Measurements from ENCODE around the gene FLOT1. TPM values are rescaled to one million over a fixed set of nuclear protein-coding genes. Genes with fewer than 3 reads are reported as not detected.

The FLOT1 gene
- total and polyA plus RNA-seq, 2 of the 13 experiments (the other 11 are each of a cell fraction or from before 2014, with no cell fraction given), result 82.3 to 130 TPM

- 0 out of 2 replicates have a peak, but pooled peaks have one; percentile 17 for TF ChIP-seq FOXK2 (IDR thresholded peaks at IDR 0.05)
- TF ChIP-seq ZFP1 (CRISPR knock-in tag; IDR thresholded peaks at IDR 0.05), result no peak
- TF ChIP-seq ZNF280D (CRISPR knock-in tag; IDR thresholded peaks at IDR 0.05), result peak; percentile 88
- TF ChIP-seq ZNF232 (CRISPR knock-in tag; IDR thresholded peaks at IDR 0.05; ENCODE audit: borderline replicate concordance), result peak; percentile 46; the same call in 1 of the 2 replicates
- TF ChIP-seq ZNF136 (CRISPR knock-in tag; IDR thresholded peaks at IDR 0.05; ENCODE audit: low read depth), result 0 out of 2 replicates have a peak, but pooled peaks have one; percentile 62
- 0 out of 2 replicates have a peak, but pooled peaks have one; percentile 31 for TF ChIP-seq ZNF564 (CRISPR knock-in tag; IDR thresholded peaks at IDR 0.05)
- TF ChIP-seq KDM1A (CRISPR knock-in tag; IDR thresholded peaks at IDR 0.05), result peak; percentile 60; the same call in 1 of the 2 replicates
- peak; percentile 98 for TF ChIP-seq BRD4 (CRISPR knock-in tag; IDR thresholded peaks at IDR 0.05)
- peak; percentile 8; the same call in 1 of the 2 replicates for TF ChIP-seq ZBTB1 (CRISPR knock-in tag; IDR thresholded peaks at IDR 0.05; ENCODE audit: borderline replicate concordance)
- TF ChIP-seq PCBP1 (IDR thresholded peaks at IDR 0.05; ENCODE audit: borderline replicate concordance, low read depth, low read length), result no peak
- TF ChIP-seq CREM (IDR thresholded peaks at IDR 0.05), result peak; percentile 83
- TF ChIP-seq CREM (CRISPR knock-in tag; IDR thresholded peaks at IDR 0.05), result no peak
- peak; percentile 9 to 54; a peak in 2 of 4 replicates for TF ChIP-seq NR2F1 (CRISPR knock-in tag; IDR thresholded peaks at IDR 0.05)
- peak; percentile 79 for TF ChIP-seq FOXO1 (CRISPR knock-in tag; IDR thresholded peaks at IDR 0.05)
- no peak for TF ChIP-seq EZH2 (conservative IDR thresholded peaks at IDR 0.05; ENCODE audit: low read depth, low read length)
- TF ChIP-seq ZNF124 (CRISPR knock-in tag; IDR thresholded peaks at IDR 0.05), result no peak
- TF ChIP-seq ZNF605 (CRISPR knock-in tag; IDR thresholded peaks at IDR 0.05), result no peak; the same call in 1 of the 2 replicates
- peak; percentile 41; the same call in 1 of the 2 replicates for TF ChIP-seq ZNF12 (CRISPR knock-in tag; IDR thresholded peaks at IDR 0.05)
- TF ChIP-seq TIGD3 (CRISPR knock-in tag; IDR thresholded peaks at IDR 0.05; ENCODE audit: borderline replicate concordance), result no peak
- no peak for TF ChIP-seq ZNF530 (CRISPR knock-in tag; IDR thresholded peaks at IDR 0.05; ENCODE audit: low read depth)
- peak; percentile 57; the same call in 1 of the 2 replicates for TF ChIP-seq KLF6 (CRISPR knock-in tag; IDR thresholded peaks at IDR 0.05)
- TF ChIP-seq, protein P1, sequence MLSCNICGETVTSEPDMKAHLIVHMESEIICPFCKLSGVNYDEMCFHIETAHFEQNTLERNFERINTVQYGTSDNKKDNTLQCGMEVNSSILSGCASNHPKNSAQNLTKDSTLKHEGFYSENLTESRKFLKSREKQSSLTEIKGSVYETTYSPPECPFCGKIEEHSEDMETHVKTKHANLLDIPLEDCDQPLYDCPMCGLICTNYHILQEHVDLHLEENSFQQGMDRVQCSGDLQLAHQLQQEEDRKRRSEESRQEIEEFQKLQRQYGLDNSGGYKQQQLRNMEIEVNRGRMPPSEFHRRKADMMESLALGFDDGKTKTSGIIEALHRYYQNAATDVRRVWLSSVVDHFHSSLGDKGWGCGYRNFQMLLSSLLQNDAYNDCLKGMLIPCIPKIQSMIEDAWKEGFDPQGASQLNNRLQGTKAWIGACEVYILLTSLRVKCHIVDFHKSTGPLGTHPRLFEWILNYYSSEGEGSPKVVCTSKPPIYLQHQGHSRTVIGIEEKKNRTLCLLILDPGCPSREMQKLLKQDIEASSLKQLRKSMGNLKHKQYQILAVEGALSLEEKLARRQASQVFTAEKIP (CRISPR knock-in tag; IDR thresholded peaks at IDR 0.05; ENCODE audit: borderline replicate concordance), result no peak
- no peak for TF ChIP-seq SIN3B (IDR thresholded peaks at IDR 0.05; ENCODE audit: low read length)
- TF ChIP-seq ZNF337 (CRISPR knock-in tag; IDR thresholded peaks at IDR 0.05; ENCODE audit: borderline replicate concordance, low read depth), result peak; percentile 80; the same call in 1 of the 2 replicates
Observed at GRCh38 chr6:30769088-30769852, 26.8 kb upstream of the FLOT1 start (continued).
